ENCODE measurements around the gene NFKBIE. TPM values are rescaled to one million over a fixed set of nuclear protein-coding genes. Genes with fewer than 3 reads are reported as not detected.

NFKBIE gene
- total RNA-seq, 1 experiment from 2014 or later: 9.7 TPM

GRCh38 chr6:44229376-44230033, 35.8 kb downstream of the NFKBIE start:
- Mint-ChIP-seq H3K4me1 (peaks cover 32 to 46% of the 10 kb centered on the region in 2 experiments), H3K27ac (no peak overlapping the region; a peak in 2 of 7 replicates), H3K4me3 (no peak overlapping the region), H3K27me3 (ENCODE audit: low read depth) (no peaks in the 10 kb centered on the region), H3K36me3 (ENCODE audit: insufficient read depth in 1 of 3, low read depth in 3 of 3) (peaks cover 50 to 67% (median 57%) of the 10 kb centered on the region in 3 experiments), H3K9me3 (no peaks in the 10 kb centered on the region; a peak in 1 of 5 replicates)
- WGBS (ENCODE audit: extremely low coverage, insufficient read length, low lambda C conversion rate): no CpG with 5 or more reads among the region's 11 CpGs
- H3T11ph ChIP-seq (ENCODE audit: low read length): no peak overlapping the region
- H4K8ac ChIP-seq (replicated peaks; ENCODE audit: insufficient read length, low read depth, low read length): no peak overlapping the region
- H4K91ac ChIP-seq (ENCODE audit: insufficient read length, low read depth, low read length): no peak overlapping the region
- H2BK120ac ChIP-seq (ENCODE audit: low read depth, low read length, poor library complexity, severe bottlenecking): no peak overlapping the region
- H4K5ac ChIP-seq (ENCODE audit: insufficient read length, low read depth, low read length): no peak overlapping the region
- no peak overlapping the region for H3K18ac ChIP-seq (ENCODE audit: insufficient read length, low read depth, low read length)
- peaks cover 2% of the 10 kb centered on the region for H4K20me1 ChIP-seq (ENCODE audit: control insufficient read depth, insufficient read depth, insufficient read length)
- no peak overlapping the region for H2BK5ac ChIP-seq (ENCODE audit: insufficient read length, low read length)
- no peak for TF ChIP-seq CTCF (conservative IDR thresholded peaks at IDR 0.05)
- H3K79me2 ChIP-seq (ENCODE audit: insufficient read depth, low read length): peaks cover 13% of the 10 kb centered on the region; the same call in 1 of the 2 replicates
- no peaks in the 10 kb centered on the region for H3K27me3 ChIP-seq (ENCODE audit: insufficient read depth, low read length)
- no peak overlapping the region for H2BK12ac ChIP-seq (ENCODE audit: insufficient read length, low read depth, low read length)
- H3K9me3 ChIP-seq (ENCODE audit: control insufficient read depth, low read depth, low read length): no peaks in the 10 kb centered on the region
- H3K4me1 ChIP-seq (ENCODE audit: insufficient read depth, low read length): peaks cover 11% of the 10 kb centered on the region; the same call in 1 of the 2 replicates
- H3K14ac ChIP-seq (ENCODE audit: insufficient read depth, low read length): no peak overlapping the region; the same call in 1 of the 2 replicates
- H3K4me2 ChIP-seq (ENCODE audit: insufficient read depth, insufficient read length, low read length): no peak overlapping the region
- no peak overlapping the region for H3K23ac ChIP-seq (ENCODE audit: insufficient read length, low read depth, low read length)
- H3K23me2 ChIP-seq (ENCODE audit: insufficient read length, low read depth, low read length, poor library complexity, severe bottlenecking): peaks cover 1% of the 10 kb centered on the region
- no peak overlapping the region for H2BK15ac ChIP-seq (ENCODE audit: low read depth, low read length)
- H3K56ac ChIP-seq (ENCODE audit: insufficient read length, low read depth, low read length): no peak overlapping the region
- H2AK5ac ChIP-seq (ENCODE audit: insufficient read length, low read length): no peak overlapping the region
- H3K79me1 ChIP-seq (ENCODE audit: insufficient read depth, low read depth, low read length, poor library complexity, severe bottlenecking): peaks cover 15% of the 10 kb centered on the region
- H3K4ac ChIP-seq (ENCODE audit: low read depth, low read length): no peak overlapping the region
- no peak overlapping the region for H2AFZ ChIP-seq (ENCODE audit: low read length)
- no peak overlapping the region for H2BK20ac ChIP-seq (ENCODE audit: low read depth, low read length, poor library complexity, severe bottlenecking)
- no peak for DNase-seq
- no peak overlapping the region for H3K27ac ChIP-seq (ENCODE audit: insufficient read length, low read depth, low read length)
- H3K9ac ChIP-seq (ENCODE audit: extremely low read depth, insufficient read length, low read length): no peak overlapping the region

Measured in H9 (cell line).